Brain microvascular endothelial cell (primary cell): ENCODE data around the gene BMPR1A.

ENCODE experiments used
- DNase-seq: peaks from one replicate; pipeline ENCODE4 v3.0.0-alpha.2; 2020
- H3K27ac ChIP-seq: fragments of 250-450 bp; sonication (Bioruptor Pico); 2 replicates; pipeline ENCODE4 v1.5.1; 2020; ENCODE audit warnings: mild to moderate bottlenecking, moderate library complexity
- H3K27me3 ChIP-seq: fragments of 250-450 bp; sonication (Bioruptor Pico); replicated peaks from 2 replicates; pipeline ENCODE4 v1.5.1; 2020; ENCODE audit warnings: mild to moderate bottlenecking
- H3K36me3 ChIP-seq: fragments of 250-450 bp; sonication (Bioruptor Pico); replicated peaks from 2 replicates; pipeline ENCODE4 v1.5.1; 2020; ENCODE audit warnings: mild to moderate bottlenecking
- H3K4me3 ChIP-seq: 2 replicates; pipeline ENCODE4 v1.5.1; 2011; ENCODE audit warnings: low read depth, mild to moderate bottlenecking, control low read depth, low read length, moderate library complexity
- in situ Hi-C: cut with HindIII; loops from 2 replicates; pipeline ENCODE4 v1.10.0; 2017; ENCODE audit warnings: low sequenced_read_pairs, low pct_ligation_motif_present
- TF ChIP-seq, protein P1 (sequence below): IDR thresholded peaks from 2 replicates; pipeline ENCODE4 v1.5.1; 2011; ENCODE audit warnings: low read depth, mild to moderate bottlenecking, moderate library complexity, low read length, control low read depth, inconsistent platforms; ENCODE audit errors: missing control alignments

The BMPR1A gene

DNA sequence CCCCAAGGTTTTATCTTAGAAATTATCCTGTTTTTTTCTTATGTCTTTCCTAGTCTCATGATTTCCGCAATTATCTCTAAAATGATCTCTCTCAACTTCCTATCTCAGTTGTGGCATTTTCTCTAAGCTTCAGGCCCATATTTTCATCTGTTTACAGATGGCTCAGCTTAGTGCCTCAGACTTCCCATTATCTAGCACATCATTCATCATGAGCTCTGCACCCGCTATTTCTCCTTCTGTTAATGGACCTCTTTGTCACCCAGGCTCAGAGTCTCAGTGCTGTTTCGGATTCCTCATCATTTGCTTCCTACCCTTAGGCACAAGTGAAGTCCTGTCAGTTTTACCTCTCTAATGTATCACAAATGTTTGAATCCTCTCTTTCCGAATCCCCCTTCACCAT, 84.1 kb downstream of the BMPR1A start:
- in situ Hi-C loops = no loop called here
- DNase-seq = no peak
- Histone ChIP-seq H3K4me3 (no peak overlapping the region), H3K36me3 (no peaks in the 10 kb centered on the region), H3K27ac (no peak overlapping the region), H3K27me3 (no peaks in the 10 kb centered on the region)
- TF ChIP-seq, protein P1, sequence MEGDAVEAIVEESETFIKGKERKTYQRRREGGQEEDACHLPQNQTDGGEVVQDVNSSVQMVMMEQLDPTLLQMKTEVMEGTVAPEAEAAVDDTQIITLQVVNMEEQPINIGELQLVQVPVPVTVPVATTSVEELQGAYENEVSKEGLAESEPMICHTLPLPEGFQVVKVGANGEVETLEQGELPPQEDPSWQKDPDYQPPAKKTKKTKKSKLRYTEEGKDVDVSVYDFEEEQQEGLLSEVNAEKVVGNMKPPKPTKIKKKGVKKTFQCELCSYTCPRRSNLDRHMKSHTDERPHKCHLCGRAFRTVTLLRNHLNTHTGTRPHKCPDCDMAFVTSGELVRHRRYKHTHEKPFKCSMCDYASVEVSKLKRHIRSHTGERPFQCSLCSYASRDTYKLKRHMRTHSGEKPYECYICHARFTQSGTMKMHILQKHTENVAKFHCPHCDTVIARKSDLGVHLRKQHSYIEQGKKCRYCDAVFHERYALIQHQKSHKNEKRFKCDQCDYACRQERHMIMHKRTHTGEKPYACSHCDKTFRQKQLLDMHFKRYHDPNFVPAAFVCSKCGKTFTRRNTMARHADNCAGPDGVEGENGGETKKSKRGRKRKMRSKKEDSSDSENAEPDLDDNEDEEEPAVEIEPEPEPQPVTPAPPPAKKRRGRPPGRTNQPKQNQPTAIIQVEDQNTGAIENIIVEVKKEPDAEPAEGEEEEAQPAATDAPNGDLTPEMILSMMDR = no peak

DNA sequence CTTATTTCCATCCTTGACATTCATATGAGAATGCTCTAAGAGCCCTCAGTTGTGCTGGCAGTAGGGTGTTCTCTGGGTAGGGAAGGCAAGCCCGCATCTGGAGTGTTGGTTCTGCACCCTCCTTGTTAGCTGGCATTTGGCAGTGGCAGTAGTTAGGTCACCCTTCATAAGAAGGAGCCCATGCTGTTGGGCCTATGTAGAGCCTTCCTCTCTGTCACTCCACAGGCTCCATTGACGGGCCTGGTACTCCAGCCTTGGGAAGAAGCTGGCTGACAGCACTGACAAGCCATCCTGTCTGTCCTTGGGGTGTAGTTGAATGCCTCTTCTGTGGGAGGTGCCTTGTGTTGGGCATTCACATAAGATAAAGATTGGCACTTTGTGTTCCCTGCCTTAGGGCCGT, 89.7 kb downstream of the BMPR1A start:
- TF ChIP-seq, protein P1 = no peak
- H3K36me3 ChIP-seq = no peaks in the 10 kb centered on the region
- in situ Hi-C loops = no loop called here
- no peaks in the 10 kb centered on the region for H3K27me3 ChIP-seq
- H3K4me3 ChIP-seq = no peak overlapping the region
- H3K27ac ChIP-seq = no peak overlapping the region
- DNase-seq = no peak

DNA sequence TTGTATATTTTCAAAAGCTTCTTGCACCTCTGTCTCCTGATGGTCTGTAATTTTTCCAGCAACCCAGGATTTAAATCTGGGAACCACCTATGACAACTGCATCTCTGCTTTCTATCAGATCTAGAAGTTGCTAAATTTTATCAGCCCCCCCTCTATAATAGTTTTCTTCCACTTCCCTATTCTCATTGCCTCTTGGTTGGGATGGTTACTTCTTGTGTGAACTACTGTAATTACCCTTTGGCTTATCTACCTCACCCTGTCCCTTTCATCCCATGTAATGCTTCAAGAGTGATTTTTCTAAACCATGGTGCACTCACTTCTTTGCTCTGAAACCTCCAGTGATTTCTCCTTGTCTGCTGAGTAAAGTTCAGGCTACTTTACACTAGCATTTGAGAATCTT, 92.3 kb downstream of the BMPR1A start:
- no peak overlapping the region for H3K27ac ChIP-seq
- no peak for DNase-seq
- no peaks in the 10 kb centered on the region for H3K36me3 ChIP-seq
- H3K4me3 ChIP-seq = no peak overlapping the region
- no peaks in the 10 kb centered on the region for H3K27me3 ChIP-seq
- TF ChIP-seq, protein P1 = no peak
- in situ Hi-C loops = no loop called here

DNA sequence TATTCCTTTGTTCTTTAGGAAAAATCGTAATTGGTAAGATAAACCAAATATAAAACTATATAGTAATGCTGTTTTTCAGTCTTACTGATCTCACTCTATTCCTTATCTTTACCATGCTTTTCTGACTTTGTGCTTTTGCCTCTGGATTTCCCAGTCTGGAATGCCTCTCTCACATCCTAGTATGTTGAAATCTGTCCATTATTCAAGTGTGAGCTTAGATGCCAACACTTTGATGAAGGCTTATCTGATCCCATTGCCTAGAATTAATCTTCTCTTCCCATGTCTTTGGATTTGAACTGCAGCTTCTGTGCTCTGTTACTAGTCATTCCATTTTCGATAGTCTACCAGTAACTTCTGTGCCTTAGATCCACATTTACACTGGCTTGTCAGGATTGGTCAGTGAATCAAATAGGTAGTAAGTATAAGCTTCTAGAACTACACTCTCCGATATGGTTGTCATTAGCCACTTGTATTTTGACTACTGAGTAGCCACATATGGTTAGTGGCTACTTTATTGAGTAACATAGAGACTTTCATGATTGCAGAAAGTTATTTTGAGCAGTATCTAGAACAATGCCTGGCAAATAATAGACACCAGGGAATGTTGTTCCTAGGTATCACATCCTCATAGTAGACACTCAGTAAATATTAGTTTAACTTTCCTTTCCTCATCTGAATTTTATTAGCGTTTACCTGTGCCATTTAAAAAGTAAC, 92.9 kb downstream of the BMPR1A start:
- in situ Hi-C loops = no loop called here

DNA sequence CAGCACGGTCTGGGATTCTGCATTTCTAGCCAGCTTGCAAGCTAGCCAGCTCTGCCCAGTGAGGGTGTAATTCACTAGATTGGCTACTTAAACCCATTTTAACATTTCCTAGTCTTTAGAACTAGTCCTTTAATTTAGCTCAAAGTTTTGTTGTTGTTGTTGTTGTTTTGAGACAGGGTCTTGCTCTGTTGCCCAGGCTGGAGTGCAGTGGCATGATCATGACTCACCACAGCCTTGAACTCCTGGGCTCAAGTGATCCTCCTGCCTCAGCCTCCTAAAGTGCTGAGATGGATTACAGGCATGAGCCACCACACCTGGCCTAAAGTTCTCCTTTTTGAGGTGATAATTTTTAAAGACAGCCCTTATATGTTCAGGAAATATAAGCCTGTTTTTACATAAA, 94.1 kb downstream of the BMPR1A start:
- Histone ChIP-seq H3K27me3 (no peaks in the 10 kb centered on the region), H3K36me3 (no peaks in the 10 kb centered on the region), H3K4me3 (no peak overlapping the region), H3K27ac (no peak overlapping the region)
- TF ChIP-seq, protein P1 = no peak
- in situ Hi-C loops = no loop called here
- no peak for DNase-seq

More for the DNA sequence above, 92.9 kb downstream of the BMPR1A start:
- no peaks in the 10 kb centered on the region for H3K36me3 ChIP-seq
- no peak for DNase-seq
- H3K4me3 ChIP-seq = no peak overlapping the region
- no peaks in the 10 kb centered on the region for H3K27me3 ChIP-seq
- TF ChIP-seq, protein P1 = no peak
- H3K27ac ChIP-seq = no peak overlapping the region
